GM15510 (cell line): Measurements from ENCODE around the gene SHISA9.

ENCODE experiments used
- POLR2A ChIP-seq: IDR thresholded peaks from 3 replicates; pipeline ENCODE4 v1.6.1; 2011; ENCODE audit warnings: borderline replicate concordance; ENCODE audit not compliant: insufficient read length; ENCODE audit errors: extremely low read depth

The SHISA9 gene

GRCh38 chr16:13120557-13120956 lies 219.2 kb downstream of the SHISA9 start:
- no peak for TF ChIP-seq POLR2A

GRCh38 chr16:13123991-13124390 lies 222.6 kb downstream of the SHISA9 start:
- no peak for TF ChIP-seq POLR2A

GRCh38 chr16:13127144-13127543 lies 225.7 kb downstream of the SHISA9 start:
- no peak for TF ChIP-seq POLR2A

GRCh38 chr16:13130586-13130985 lies 229.2 kb downstream of the SHISA9 start:
- no peak for TF ChIP-seq POLR2A

- no peak for TF ChIP-seq POLR2A
Observed at GRCh38 chr16:13134836-13135235, 233.4 kb downstream of the SHISA9 start.

GRCh38 chr16:13136901-13137300 lies 235.5 kb downstream of the SHISA9 start:
- TF ChIP-seq POLR2A, result no peak

GRCh38 chr16:13138528-13138927 lies 237.1 kb downstream of the SHISA9 start:
- TF ChIP-seq POLR2A, result no peak

GRCh38 chr16:13139661-13140241 lies 238.4 kb downstream of the SHISA9 start:
- TF ChIP-seq POLR2A, result no peak

- no peak for TF ChIP-seq POLR2A
Observed at GRCh38 chr16:13143551-13143950, 242.2 kb downstream of the SHISA9 start.

- no peak for TF ChIP-seq POLR2A
Observed at GRCh38 chr16:13146829-13147228, 245.4 kb downstream of the SHISA9 start.

GRCh38 chr16:13148294-13148693 lies 246.9 kb downstream of the SHISA9 start:
- TF ChIP-seq POLR2A, result no peak

- TF ChIP-seq POLR2A, result no peak
Observed at GRCh38 chr16:13148836-13149235, 247.4 kb downstream of the SHISA9 start.

GRCh38 chr16:13150181-13150885 lies 248.9 kb downstream of the SHISA9 start:
- no peak for TF ChIP-seq POLR2A

GRCh38 chr16:13153696-13154095 lies 252.3 kb downstream of the SHISA9 start:
- no peak for TF ChIP-seq POLR2A

- no peak for TF ChIP-seq POLR2A
Observed at GRCh38 chr16:13154799-13155198, 253.4 kb downstream of the SHISA9 start.

- TF ChIP-seq POLR2A, result no peak
Observed at GRCh38 chr16:13155377-13155776, 254.0 kb downstream of the SHISA9 start.
